Activated CD4-positive, alpha-beta T cell treated with anti-CD3 and anti-CD28 coated beads for 36 hours (primary cell): ENCODE results near the gene CHMP5. TPM values are rescaled to one million over a fixed set of nuclear protein-coding genes. Genes with fewer than 3 reads are reported as not detected.

ENCODE experiments used
- ATAC-seq: fragments of 200-7000 bp; cut with Tn5 transposase; one replicate; pipeline ENCODE4 v1.10.0; 2021; ENCODE audit warnings: mild to moderate bottlenecking, moderate library complexity
- CTCF ChIA-PET: fragments of 350-600 bp; sonication (Branson Sonifier 250); formaldehyde crosslinking; loops from one replicate; lab custom pipeline; 2021; ENCODE audit warnings: antibody characterized with exemption; lab: Charles Lee
- POLR2A ChIA-PET: fragments of 350-600 bp; sonication (Branson Sonifier 250); formaldehyde crosslinking; loops from one replicate; lab custom pipeline; 2021; ENCODE audit warnings: antibody characterized with exemption, inconsistent platforms; lab: Charles Lee
- DNase-seq: peaks from one replicate; pipeline ENCODE4 v3.0.0-alpha.2; 2020
- H3K27ac Mint-ChIP-seq: one replicate; pipeline ENCODE4 v1.8.0; 2021; ENCODE audit warnings: mixed read lengths
- H3K27me3 Mint-ChIP-seq: one replicate; pipeline ENCODE4 v1.8.0; 2021; ENCODE audit warnings: mixed read lengths
- H3K36me3 Mint-ChIP-seq: one replicate; pipeline ENCODE4 v1.8.0; 2021; ENCODE audit warnings: low read depth, mixed read lengths
- H3K4me1 Mint-ChIP-seq: one replicate; pipeline ENCODE4 v1.8.0; 2021; ENCODE audit warnings: mixed read lengths
- H3K4me3 Mint-ChIP-seq: one replicate; pipeline ENCODE4 v1.8.0; 2021; ENCODE audit warnings: mild to moderate bottlenecking, moderate library complexity, mixed read lengths
- H3K9me3 Mint-ChIP-seq: one replicate; pipeline ENCODE4 v1.8.0; 2021; ENCODE audit warnings: low read depth, mixed read lengths
- intact Hi-C, 2 experiments: fragments of 100-400 bp; cut with DNase I in 1 of 2; cut with micrococcal nuclease in 1 of 2; formaldehyde crosslinking; loops; one replicate each; pipeline versions ENCODE4 v1.14.2 to v1.15.1; 2022 to 2024; cut with DNase I, micrococcal nuclease
- total RNA-seq, 2 experiments: library from RNA; stranded (reverse); gene quantifications; one replicate each; pipeline ENCODE4 v1.2.3, GENCODE V29; 2021

The CHMP5 gene
- total RNA-seq = 100 to 1,000 TPM; 102 to 106 TPM

DNA sequence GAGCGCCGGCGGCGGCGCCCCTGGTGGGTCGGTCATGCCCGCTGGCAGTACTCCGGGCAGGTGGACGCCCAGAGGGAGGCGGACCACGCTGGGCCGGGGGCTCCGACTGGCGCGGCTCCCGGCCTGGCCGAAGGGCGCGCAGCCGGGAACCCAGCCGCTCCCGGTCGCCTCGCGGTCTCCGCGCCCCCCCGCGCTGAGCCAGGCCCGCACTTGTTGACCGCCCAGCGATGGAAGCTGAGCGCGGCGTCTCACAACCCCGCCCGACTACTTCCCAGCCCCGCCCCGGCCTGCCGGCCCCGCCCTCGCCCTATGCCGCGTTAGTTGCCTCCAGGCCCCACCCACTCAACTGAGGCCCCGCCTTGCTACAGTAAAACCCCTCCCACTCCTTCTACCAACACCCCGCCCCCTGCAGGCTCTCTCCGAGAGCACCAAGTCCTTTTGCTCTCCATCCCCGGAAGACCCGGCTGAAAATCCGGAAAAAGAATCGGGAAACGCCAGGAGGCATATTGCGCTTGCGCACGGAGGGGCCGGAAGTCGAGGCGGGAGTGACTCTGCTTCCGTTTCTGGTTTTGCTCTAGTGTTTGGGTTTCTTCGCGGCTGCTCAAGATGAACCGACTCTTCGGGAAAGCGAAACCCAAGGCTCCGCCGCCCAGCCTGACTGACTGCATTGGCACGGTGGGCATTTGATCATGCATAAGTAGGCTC, at the start of gene CHMP5, which contains the start of gene BAG1:
TSS of gene CHMP5 (plus strand) at position 577 of the 705 bp plus-strand sequence. CDS start at position 607, 30 bp downstream.
TSS of gene BAG1 (minus strand) at position 236 of the 705 bp plus-strand sequence.
- Mint-ChIP-seq H3K9me3 (no peaks in the 10 kb centered on the region), H3K27me3 (no peaks in the 10 kb centered on the region), H3K36me3 (peaks cover 61% of the 10 kb centered on the region), H3K27ac (peak within 1 kb of the TSS; percentile 99), H3K4me3 (peak within 1 kb of the TSS; percentile 97), H3K4me1 (peaks cover 51% of the 10 kb centered on the region)
- CTCF ChIA-PET = no interaction called here
- peak; percentile 96 for ATAC-seq
- DNase-seq = peak; percentile 100
- intact Hi-C loops = loop anchor here (1.0 to 5.0 kb wide), 15 partner anchors 26 to 1112 kb away; partner anchors contain the start of genes APTX (in 2 of the 2), AQP3 (in 2 of the 2), B4GALT1 (in 2 of the 2) and DNAJA1 (in 2 of the 2)
- POLR2A ChIA-PET = interaction anchor here (0.5 to 2.2 kb wide), 5 partner anchors 11 to 239 kb away, joined by 3 to 10 read pairs (median 4); partner anchors contain the start of genes DNAJA1 and NFX1

- ChIA-PET CTCF (no interaction called here), POLR2A (no interaction called here)
- H3K36me3 Mint-ChIP-seq = no peaks in the 10 kb centered on the region
- intact Hi-C loops = loop anchor here in 1 of 2 experiments (10.0 kb wide), 1 partner anchor 406 kb away; no protein-coding TSS in a partner anchor
- no peak overlapping the region for H3K27ac Mint-ChIP-seq
- H3K9me3 Mint-ChIP-seq = no peaks in the 10 kb centered on the region
- H3K4me3 Mint-ChIP-seq = no peak overlapping the region
- H3K27me3 Mint-ChIP-seq = no peaks in the 10 kb centered on the region
- peaks cover 15% of the 10 kb centered on the region for H3K4me1 Mint-ChIP-seq
- DNase-seq = no peak
- no peak for ATAC-seq
These were observed 43.9 kb upstream of the CHMP5 start for GRCh38 chr9:33220681-33221567.

GRCh38 chr9:33221568-33221884, 43.3 kb upstream of the CHMP5 start:
- CTCF ChIA-PET = no interaction called here
- Mint-ChIP-seq H3K9me3 (no peaks in the 10 kb centered on the region), H3K27ac (no peak overlapping the region), H3K4me1 (peaks cover 16% of the 10 kb centered on the region), H3K36me3 (no peaks in the 10 kb centered on the region), H3K27me3 (no peaks in the 10 kb centered on the region), H3K4me3 (no peak overlapping the region)
- ATAC-seq (no peak), DNase-seq (no peak)
- intact Hi-C loops = loop anchor here in 1 of 2 experiments (10.0 kb wide), 1 partner anchor 407 kb away; no protein-coding TSS in a partner anchor
- POLR2A ChIA-PET = no interaction called here

DNA sequence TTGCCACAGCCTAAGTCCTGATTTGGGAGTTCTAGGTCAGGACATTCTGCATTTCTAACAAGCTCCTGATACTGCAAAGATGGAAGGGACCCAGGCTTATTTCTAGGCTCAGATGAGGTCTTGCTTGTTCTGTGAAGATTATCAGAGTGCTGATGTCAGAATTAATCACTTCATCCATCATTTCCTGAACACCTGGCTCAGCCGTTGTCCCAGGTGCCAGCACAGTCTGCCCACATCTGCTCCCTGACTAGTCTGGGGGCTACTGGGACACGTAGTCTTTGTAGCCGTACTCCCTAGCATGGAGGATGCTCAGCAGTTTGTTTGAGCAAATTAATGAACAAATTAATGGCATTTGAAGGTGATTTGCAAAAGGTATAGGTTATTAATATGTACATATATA, 42.8 kb upstream of the CHMP5 start:
- intact Hi-C loops = loop anchor here in 1 of 2 experiments (10.0 kb wide), 1 partner anchor 407 kb away; no protein-coding TSS in a partner anchor
- no peaks in the 10 kb centered on the region for H3K9me3 Mint-ChIP-seq
- DNase-seq = no peak
- no peak overlapping the region for H3K27ac Mint-ChIP-seq
- H3K36me3 Mint-ChIP-seq = no peaks in the 10 kb centered on the region
- no peak for ATAC-seq
- ChIA-PET POLR2A (no interaction called here), CTCF (no interaction called here)
- no peak overlapping the region for H3K4me3 Mint-ChIP-seq
- H3K4me1 Mint-ChIP-seq = peaks cover 16% of the 10 kb centered on the region
- H3K27me3 Mint-ChIP-seq = no peaks in the 10 kb centered on the region

- ChIA-PET POLR2A (interaction anchor here (0.7 kb wide), 1 partner anchor 84 kb away, joined by 6 read pairs; no protein-coding TSS in a partner anchor), CTCF (interaction anchor here (0.8 kb wide), 2 partner anchors 9 to 189 kb away, joined by 3 to 5 read pairs; no protein-coding TSS in a partner anchor)
- Mint-ChIP-seq H3K27ac (no peak overlapping the region), H3K27me3 (no peaks in the 10 kb centered on the region), H3K4me3 (no peak overlapping the region), H3K4me1 (peaks cover 16% of the 10 kb centered on the region), H3K9me3 (no peaks in the 10 kb centered on the region), H3K36me3 (no peaks in the 10 kb centered on the region)
- DNase-seq (no peak), ATAC-seq (no peak)
- intact Hi-C loops = loop anchor here in 1 of 2 experiments (2.0 to 10.0 kb wide), 4 partner anchors 41 to 845 kb away; partner anchors contain the start of genes B4GALT1, BAG1 and CHMP5
These were observed 41.2 kb upstream of the CHMP5 start for GRCh38 chr9:33223696-33224095.

- peaks cover 16% of the 10 kb centered on the region for H3K4me1 Mint-ChIP-seq
These were observed 39.3 kb upstream of the CHMP5 start for GRCh38 chr9:33225319-33226147.

DNA sequence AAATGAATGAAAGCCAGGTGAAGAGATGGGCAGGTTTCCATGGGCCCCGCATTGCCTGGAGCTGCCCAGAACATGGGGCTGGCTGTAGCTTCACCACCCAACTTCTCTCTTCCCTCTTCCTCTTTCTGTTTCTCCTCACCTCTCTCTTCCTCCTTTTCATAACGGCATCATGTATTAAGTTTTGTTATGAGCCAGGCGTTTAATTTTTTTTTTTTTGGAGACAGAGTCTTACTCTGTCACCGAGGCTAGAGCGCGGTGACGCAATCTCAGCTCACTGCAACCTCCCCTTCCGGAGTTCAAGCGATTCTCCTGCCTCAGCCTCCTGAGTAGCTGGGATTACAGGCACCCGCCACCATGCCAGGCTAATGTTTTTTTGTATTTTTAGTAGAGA, 37.8 kb upstream of the CHMP5 start:
- DNase-seq = no peak
- no peaks in the 10 kb centered on the region for H3K9me3 Mint-ChIP-seq
- H3K27ac Mint-ChIP-seq = no peak overlapping the region
- intact Hi-C loops = loop anchor here (2.0 to 10.0 kb wide), 5 partner anchors 18 to 650 kb away; partner anchors contain the start of genes B4GALT1 (in 1 of the 2) and DNAJA1 (in 1 of the 2)
- ChIA-PET CTCF (interaction anchor here (0.7 to 2.2 kb wide), 22 partner anchors 11 to 653 kb away, joined by 3 to 18 read pairs (median 6); partner anchors contain the start of genes B4GALT1, NDUFB6, NFX1 and SMU1), POLR2A (interaction anchor here (0.6 kb wide), 1 partner anchor 41 kb away, joined by 6 read pairs; no protein-coding TSS in a partner anchor)
- H3K4me1 Mint-ChIP-seq = peaks cover 10% of the 10 kb centered on the region
- no peaks in the 10 kb centered on the region for H3K27me3 Mint-ChIP-seq
- no peaks in the 10 kb centered on the region for H3K36me3 Mint-ChIP-seq
- no peak overlapping the region for H3K4me3 Mint-ChIP-seq
- ATAC-seq = no peak

More at GRCh38 chr9:33225319-33226147, 39.3 kb upstream of the CHMP5 start:
- Mint-ChIP-seq H3K9me3 (no peaks in the 10 kb centered on the region), H3K36me3 (no peaks in the 10 kb centered on the region), H3K4me3 (no peak overlapping the region), H3K27ac (peak overlapping the region; percentile 38), H3K27me3 (no peaks in the 10 kb centered on the region)
- CTCF ChIA-PET = interaction anchor here (0.7 to 2.2 kb wide), 44 partner anchors 9 to 652 kb away, joined by 3 to 18 read pairs (median 4); partner anchors contain the start of genes B4GALT1, NDUFB6, SMU1 and SPINK4
- POLR2A ChIA-PET = no interaction called here
- intact Hi-C loops = loop anchor here (1.0 to 10.0 kb wide), 10 partner anchors 17 to 847 kb away; partner anchors contain the start of genes B4GALT1 (in 2 of the 2), BAG1 (in 1 of the 2), CHMP5 (in 1 of the 2) and DNAJA1 (in 1 of the 2)
- peak; percentile 82 for ATAC-seq
- DNase-seq = peak; percentile 85

DNA sequence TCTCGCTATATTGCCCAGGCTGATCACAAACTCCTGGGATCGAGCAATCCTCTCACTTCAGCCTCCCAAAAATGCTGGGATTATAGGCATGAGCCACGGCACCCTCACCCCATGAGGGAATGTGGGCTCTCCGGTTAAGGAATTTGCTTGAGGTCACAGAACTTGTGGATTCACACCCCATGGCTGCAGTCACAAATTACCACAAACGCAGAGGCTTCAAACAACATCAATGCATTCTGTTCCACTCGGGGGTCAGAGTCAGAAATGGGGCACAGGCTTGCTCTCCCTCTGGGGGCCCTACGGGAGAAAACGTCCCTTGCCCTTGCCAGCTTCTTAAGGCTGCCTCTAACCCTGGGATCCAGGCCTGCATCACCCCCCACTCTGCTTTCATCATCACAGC, 37.1 kb upstream of the CHMP5 start:
- peaks cover 10% of the 10 kb centered on the region for H3K4me1 Mint-ChIP-seq
- ATAC-seq (no peak), DNase-seq (no peak)
- no peak overlapping the region for H3K27ac Mint-ChIP-seq
- ChIA-PET CTCF (interaction anchor here (0.6 kb wide), 1 partner anchor 77 kb away, joined by 3 read pairs; no protein-coding TSS in a partner anchor), POLR2A (no interaction called here)
- H3K27me3 Mint-ChIP-seq = no peaks in the 10 kb centered on the region
- intact Hi-C loops = loop anchor here (2.0 to 10.0 kb wide), 5 partner anchors 19 to 650 kb away; partner anchors contain the start of genes B4GALT1 (in 1 of the 2) and DNAJA1 (in 1 of the 2)
- H3K36me3 Mint-ChIP-seq = no peaks in the 10 kb centered on the region
- no peaks in the 10 kb centered on the region for H3K9me3 Mint-ChIP-seq
- no peak overlapping the region for H3K4me3 Mint-ChIP-seq

- H3K9me3 Mint-ChIP-seq = no peaks in the 10 kb centered on the region
- H3K27me3 Mint-ChIP-seq = no peaks in the 10 kb centered on the region
- ATAC-seq (no peak), DNase-seq (no peak)
- CTCF ChIA-PET = interaction anchor here (1.0 to 1.1 kb wide), 2 partner anchors 14 to 103 kb away, joined by 4 to 6 read pairs; no protein-coding TSS in a partner anchor
- peaks cover 10% of the 10 kb centered on the region for H3K4me1 Mint-ChIP-seq
- POLR2A ChIA-PET = no interaction called here
- intact Hi-C loops = loop anchor here (5.0 to 10.0 kb wide), 4 partner anchors 61 to 651 kb away; partner anchors contain the start of genes B4GALT1 (in 1 of the 2) and DNAJA1 (in 1 of the 2)
- H3K4me3 Mint-ChIP-seq = no peak overlapping the region
- H3K27ac Mint-ChIP-seq = no peak overlapping the region
- no peaks in the 10 kb centered on the region for H3K36me3 Mint-ChIP-seq
These were observed 36.2 kb upstream of the CHMP5 start for GRCh38 chr9:33228606-33229005.
